Testis (tissue), 5 donors: ENCODE data around the gene SMO. TPM values are rescaled to one million over a fixed set of nuclear protein-coding genes. Genes with fewer than 3 reads are reported as not detected.
A peak's percentile ranks its signal among the peaks of the same experiment; 100 is the strongest.

ENCODE experiments used
- DNase-seq: peaks from one replicate; pipeline ENCODE4 v3.0.0-alpha.2; 2019
- H3K27ac ChIP-seq, 2 donors: fragments of 200-600 bp; sonication (generic); one replicate each; pipeline ENCODE4 v1.5.1; 2019
- H3K27me3 ChIP-seq: fragments of 200-600 bp; sonication (generic); one replicate; pipeline ENCODE4 v1.5.1; 2019
- H3K36me3 ChIP-seq: fragments of 200-600 bp; sonication (generic); one replicate; pipeline ENCODE4 v1.5.1; 2017; ENCODE audit warnings: low read depth; ENCODE audit errors: missing control alignments
- H3K4me1 ChIP-seq: fragments of 200-600 bp; sonication (generic); one replicate; pipeline ENCODE4 v1.5.1; 2019
- H3K4me3 ChIP-seq, 2 donors: fragments of 200-600 bp; sonication (generic); one replicate each; pipeline ENCODE4 v1.5.1; 2017 to 2019
- H3K9me3 ChIP-seq: fragments of 200-600 bp; sonication (generic); one replicate; pipeline ENCODE4 v1.5.1; 2017
- CTCF ChIP-seq, 3 experiments: fragments of 450-650 bp in 2 of 3; fragments of 200-600 bp in 1 of 3; sonication (generic) in 1 of 3; IDR thresholded peaks; one replicate each; pipeline ENCODE4 v1.5.1; 2016 to 2019; ENCODE audit warnings: antibody characterized with exemption in 3 of 3, mild to moderate bottlenecking in 2 of 3, moderate library complexity in 1 of 3
- POLR2A ChIP-seq: fragments of 450-650 bp; IDR thresholded peaks from one replicate; pipeline ENCODE4 v1.6.1; 2017; ENCODE audit warnings: antibody characterized with exemption, mild to moderate bottlenecking, moderate library complexity
- WGBS, 2 donors: methylation state at CpG; one replicate each; pipeline ENCODE4 v1.1.5; 2018; 5-methylcytosine and 5-hydroxymethylcytosine counted together
- intact Hi-C: fragments of 100-400 bp; cut with DNase I; formaldehyde crosslinking; loops from one replicate; pipeline ENCODE4 v1.15.1; 2023; ENCODE audit warnings: low total_unique reads
- long read RNA-seq, 2 donors: transcript quantifications; one replicate each; lab custom pipeline, GENCODE V29; 2026
- polyA plus RNA-seq: library from polyadenylated mRNA; stranded (reverse); fragments of 350-450 nt; fragmentation: Illumina TruSeq; extraction: RNeasy Lipid Tissue Mini Kit (QIAGEN cat#74804); gene quantifications from one replicate; pipeline ENCODE4 v1.2.3, GENCODE V29; 2014; ENCODE audit warnings: low read depth, low replicate concordance; ENCODE audit not compliant: insufficient read depth
- total RNA-seq, 2 donors: library from RNA; depleted of rRNA; stranded (reverse); fragments of >200 nt; gene quantifications; one replicate each; pipeline ENCODE4 v1.2.3, GENCODE V29; 2016

SMO gene
- total RNA-seq (10 to 100 TPM; 17.7 to 22.8 TPM), polyA plus RNA-seq (11.9 TPM)
- long read RNA-seq, donor 1, partial matches to known transcripts, result 0 of 3 reads
- long read RNA-seq, donor 1, other reads (novel, unspliced or antisense), result 0 of 3 reads
- long read RNA-seq, donor 2, partial matches to known transcripts, result 0 of 2 reads
- long read RNA-seq, donor 2, other reads (novel, unspliced or antisense), result 0 of 2 reads

- WGBS, 2 donors, result 0% methylated on average over 12 to 48 of the region's 48 CpGs
- TF ChIP-seq CTCF (IDR thresholded peaks at IDR 0.05) (no peak), POLR2A (no peak)
- H3K36me3 ChIP-seq, result no peaks in the 10 kb centered on the region
- H3K27ac ChIP-seq, result peak within 1 kb of the TSS; percentile 4 to 77
- no peaks in the 10 kb centered on the region for H3K27me3 ChIP-seq
- intact Hi-C loops, result no loop called here
- H3K4me1 ChIP-seq, result no peaks in the 10 kb centered on the region
- no peaks in the 10 kb centered on the region for H3K9me3 ChIP-seq
- peak within 1 kb of the TSS; percentile 69 to 73 for H3K4me3 ChIP-seq
- DNase-seq, result peak; percentile 68
Observed at GRCh38 chr7:129188372-129188891, at the start of gene SMO. TSS of gene SMO (plus strand) at chr7:129188633. CDS start at chr7:129189152, 519 bp downstream.

DNA sequence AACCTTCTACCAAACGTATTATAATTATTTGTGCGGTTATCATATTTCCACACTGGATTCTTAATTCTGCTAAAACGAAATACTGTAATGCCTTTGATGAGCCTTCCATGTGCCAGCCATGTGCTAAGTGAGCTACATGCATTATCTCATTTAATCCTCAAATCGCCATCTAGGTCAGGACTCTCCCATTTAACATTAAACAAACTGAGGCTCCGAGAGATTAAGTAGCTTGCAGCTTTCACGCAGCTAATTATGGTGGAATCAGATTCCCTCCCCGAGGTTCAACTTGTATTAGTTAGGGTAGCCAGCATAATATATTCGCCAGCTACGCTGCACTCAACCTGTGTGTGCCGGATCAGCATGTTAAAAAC, 44.7 kb upstream of the SMO start:
- TF ChIP-seq POLR2A (no peak), CTCF (IDR thresholded peaks at IDR 0.05) (no peak)
- WGBS, 2 donors, result 36 to 47% methylated on average over 10 of the region's 10 CpGs
- H3K27ac ChIP-seq, result no peak overlapping the region
- intact Hi-C loops, result no loop called here
- peaks cover 6% of the 10 kb centered on the region for H3K4me1 ChIP-seq
- H3K4me3 ChIP-seq, result peak overlapping the region in 1 of 2 donors; percentile 29
- H3K27me3 ChIP-seq, result no peaks in the 10 kb centered on the region
- no peaks in the 10 kb centered on the region for H3K36me3 ChIP-seq
- H3K9me3 ChIP-seq, result no peaks in the 10 kb centered on the region
- no peak for DNase-seq

GRCh38 chr7:129144095-129144833, 44.2 kb upstream of the SMO start, which contains the start of gene TSPAN33:
TSS of gene TSPAN33 (plus strand) at chr7:129144707. CDS start at chr7:129144981, 274 bp downstream.
- WGBS, 2 donors, result 1 to 2% methylated on average over 13 to 43 of the region's 43 CpGs
- H3K27ac ChIP-seq, result peak within 1 kb of the TSS in 1 of 2 donors; percentile 41

DNA sequence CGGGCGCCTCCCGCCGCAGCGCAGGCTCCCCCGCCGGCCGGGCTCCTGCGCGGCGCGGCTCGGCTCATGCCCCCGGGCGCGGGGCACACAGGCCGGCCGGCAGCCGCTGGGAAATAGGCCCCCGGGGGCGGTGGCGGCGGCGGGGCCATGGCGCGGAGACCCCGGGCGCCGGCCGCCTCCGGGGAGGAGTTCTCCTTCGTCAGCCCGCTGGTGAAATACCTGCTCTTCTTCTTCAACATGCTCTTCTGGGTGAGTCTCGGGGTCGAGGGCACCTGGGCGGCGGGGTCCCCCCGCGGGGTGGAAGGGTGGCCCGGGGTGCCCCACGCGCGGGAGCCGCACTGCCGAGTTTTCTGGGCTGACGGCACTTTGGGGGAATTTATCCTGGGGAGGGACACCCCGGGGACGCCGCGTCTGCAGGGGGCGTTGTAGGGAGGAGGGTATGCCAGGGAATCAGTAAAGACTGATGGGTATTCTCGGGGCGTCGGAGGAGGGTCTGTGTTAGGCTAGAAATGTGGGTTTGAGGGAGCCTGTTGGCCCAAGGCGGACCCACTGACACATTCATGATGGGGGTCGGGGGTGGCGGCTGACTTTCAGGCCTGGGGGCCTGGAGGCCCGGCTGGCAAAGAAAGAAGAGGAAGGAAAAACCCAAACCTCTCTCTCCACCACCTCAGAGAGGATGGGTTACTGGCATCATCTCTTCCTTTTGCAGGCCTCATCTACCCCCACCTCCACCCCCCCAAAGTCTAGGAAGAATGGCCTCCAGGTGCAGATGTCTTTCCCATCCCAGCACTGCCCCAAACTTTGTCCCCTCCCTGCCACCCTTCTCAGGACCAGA, 43.4 kb upstream of the SMO start:
- Histone ChIP-seq H3K27ac (peak overlapping the region in 1 of 2 donors; percentile 41), H3K4me3 (peak overlapping the region; percentile 53 to 64), H3K4me1 (peaks cover 6% of the 10 kb centered on the region), H3K36me3 (no peaks in the 10 kb centered on the region), H3K27me3 (no peaks in the 10 kb centered on the region), H3K9me3 (no peaks in the 10 kb centered on the region)
- 4 to 14% methylated on average over 13 to 58 of the region's 58 CpGs for WGBS, 2 donors
- intact Hi-C loops, result no loop called here
- no peak for DNase-seq
- no peak for TF ChIP-seq POLR2A
- TF ChIP-seq CTCF (IDR thresholded peaks at IDR 0.05), result peak in 1 of 3 experiments; percentile 14

More at GRCh38 chr7:129144095-129144833, 44.2 kb upstream of the SMO start, which contains the start of gene TSPAN33:
- H3K4me3 ChIP-seq, result peak within 1 kb of the TSS; percentile 53 to 64
- no peaks in the 10 kb centered on the region for H3K27me3 ChIP-seq
- TF ChIP-seq POLR2A, result no peak
- no peak for TF ChIP-seq CTCF (IDR thresholded peaks at IDR 0.05)
- peaks cover 6% of the 10 kb centered on the region for H3K4me1 ChIP-seq
- H3K9me3 ChIP-seq, result no peaks in the 10 kb centered on the region
- no peaks in the 10 kb centered on the region for H3K36me3 ChIP-seq
- peak; percentile 90 for DNase-seq
- intact Hi-C loops, result no loop called here
